ENCODE measurements around the gene MDM4.
A peak's percentile ranks its signal among the peaks of the same experiment; 100 is the strongest.
"Not testable (repeated sequence)": the region's sequence is repeated elsewhere in the genome, so short reads cannot be mapped to it uniquely, and the experiment has no call there.

Gene MDM4

GRCh38 chr1:204516180-204516879 is at the start of gene MDM4:
MDM4 (plus strand) TSS chr1:204516406; CDS start chr1:204525519, 9,113 bp downstream.
- DNase-seq, result peak; percentile 97

GRCh38 chr1:204466416-204467405 is 49.5 kb upstream of the MDM4 start:
- no peak for DNase-seq

- no peak for DNase-seq
These were observed 48.0 kb upstream of the MDM4 start for GRCh38 chr1:204468206-204468605.

GRCh38 chr1:204468766-204469302 is 47.4 kb upstream of the MDM4 start:
- no peak for DNase-seq

DNA sequence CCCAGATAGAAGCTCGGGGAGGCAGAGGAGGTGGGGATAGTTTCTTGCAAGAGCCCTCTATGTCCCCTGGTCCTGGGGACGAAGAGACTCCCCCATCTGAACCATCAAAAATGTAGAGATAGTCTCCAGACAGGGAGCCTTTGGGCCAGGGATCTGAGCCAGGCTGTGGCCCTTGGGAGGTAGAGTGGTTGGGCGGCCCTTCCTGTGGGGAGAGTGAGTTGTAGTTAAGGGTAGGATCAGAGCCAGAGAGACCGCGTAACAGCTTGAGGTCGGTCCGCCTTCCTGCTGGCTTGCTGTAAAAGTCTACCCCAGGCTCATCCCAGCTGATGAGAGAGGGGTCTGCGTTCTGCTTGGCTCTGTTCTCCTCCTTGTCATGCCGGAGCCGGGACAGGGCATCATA is 46.9 kb upstream of the MDM4 start:
- DNase-seq, result no peak

DNA sequence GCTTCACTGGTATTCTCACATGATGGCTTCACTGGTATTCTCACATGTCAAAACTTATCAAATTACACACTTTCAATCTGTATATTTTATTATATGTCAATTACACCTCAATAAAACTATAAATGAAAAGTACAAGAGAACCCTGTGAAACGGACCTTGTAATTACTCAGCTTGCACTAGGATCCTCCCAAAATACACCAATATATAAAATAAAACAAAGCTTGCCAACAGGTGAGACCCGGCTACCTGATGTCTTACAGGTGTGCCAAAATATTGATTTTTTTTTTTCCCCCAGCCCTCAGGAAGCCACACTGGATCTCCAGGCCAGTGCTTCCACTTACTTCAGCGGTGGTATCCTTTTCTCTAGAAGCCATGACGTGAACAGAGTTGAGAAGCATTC is 44.5 kb upstream of the MDM4 start:
- no peak for DNase-seq

GRCh38 chr1:204472660-204473059 is 43.5 kb upstream of the MDM4 start:
- no peak for DNase-seq

DNA sequence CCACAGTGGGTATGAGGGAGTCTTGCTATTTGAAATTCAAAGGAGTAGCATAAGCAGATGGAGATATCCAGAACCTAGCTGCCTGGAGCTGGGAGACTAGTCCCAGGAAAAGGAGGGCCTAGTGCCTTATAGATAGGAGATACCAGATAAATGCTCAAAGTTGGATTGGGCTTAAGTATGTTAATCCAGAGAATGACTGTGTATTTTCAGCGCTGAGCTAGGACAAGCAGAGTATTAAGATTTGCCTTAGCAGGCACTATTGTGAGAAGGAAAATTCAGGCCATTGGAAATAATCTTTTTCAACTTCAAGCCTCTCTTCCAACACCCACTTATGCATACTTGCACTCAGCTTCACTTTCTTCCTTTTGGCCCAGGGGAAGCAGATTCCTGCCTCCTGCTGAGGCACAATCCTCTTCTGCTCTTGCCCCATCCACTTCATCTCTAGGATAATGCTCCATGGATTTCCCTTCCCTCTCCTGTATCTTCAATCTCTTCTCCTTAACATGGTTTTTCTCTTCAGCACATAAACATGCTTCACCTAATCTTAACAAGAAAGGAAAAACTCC is 42.7 kb upstream of the MDM4 start:
- DNase-seq, result no peak

GRCh38 chr1:204475656-204476432 is 40.4 kb upstream of the MDM4 start:
- DNase-seq, result no peak

GRCh38 chr1:204476563-204476962 is 39.6 kb upstream of the MDM4 start:
- DNase-seq, result no peak

DNA sequence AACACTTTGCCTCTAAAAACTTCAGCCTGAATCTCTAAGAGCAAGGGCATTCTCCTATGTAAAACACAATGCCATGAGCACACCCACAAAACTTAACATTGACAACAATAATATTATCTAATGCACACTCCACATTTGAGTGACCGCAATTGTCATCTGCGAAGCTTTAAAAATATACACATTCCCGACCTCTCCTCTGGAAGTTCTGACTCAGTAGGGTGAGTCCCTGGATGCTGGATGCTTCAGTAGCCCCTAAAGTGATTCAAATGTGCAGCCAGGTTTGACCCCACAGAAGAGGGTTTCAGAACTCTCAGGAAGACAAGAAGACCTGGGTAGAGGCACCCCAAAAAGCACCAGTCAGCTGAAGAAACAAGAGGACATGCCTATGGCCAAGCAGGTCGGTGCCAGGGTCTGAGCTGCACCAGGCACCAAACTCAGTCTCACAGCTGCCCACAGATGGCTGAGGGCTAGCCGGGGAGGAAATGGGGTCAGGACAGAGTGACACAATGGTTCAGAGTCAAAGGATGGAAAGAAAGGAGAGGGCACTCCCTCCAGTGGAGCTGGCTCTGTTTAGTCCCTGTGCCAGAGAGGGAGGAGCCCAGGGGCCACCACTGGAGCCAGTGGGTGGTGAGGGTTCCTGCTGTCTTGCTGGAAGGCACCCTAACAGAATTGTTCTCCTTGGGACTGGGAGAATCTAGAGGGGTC is 39.0 kb upstream of the MDM4 start:
- no peak for DNase-seq

- DNase-seq, result no peak
These were observed 37.9 kb upstream of the MDM4 start for GRCh38 chr1:204478172-204478899.

DNA sequence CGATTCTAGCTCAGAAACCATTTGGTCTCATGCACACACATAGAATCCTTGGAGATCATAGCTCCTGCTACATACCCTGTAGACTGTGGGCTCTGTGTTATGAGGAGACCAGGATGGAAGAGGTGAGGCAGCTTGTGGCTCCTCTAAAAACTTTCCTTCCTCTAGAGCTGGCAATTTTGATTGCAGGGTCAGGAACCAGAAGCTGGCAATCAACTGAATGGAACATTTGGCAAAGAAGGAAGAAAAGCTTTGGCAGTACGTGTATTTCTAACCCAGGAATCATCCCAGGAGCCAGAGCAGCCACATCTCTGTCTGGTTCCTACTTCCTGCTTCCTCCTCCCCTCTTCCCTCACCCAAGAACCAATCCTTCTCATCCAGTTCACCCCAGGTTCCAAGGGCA is 37.3 kb upstream of the MDM4 start:
- no peak for DNase-seq

GRCh38 chr1:204479387-204480136 is 36.6 kb upstream of the MDM4 start:
- DNase-seq, result no peak

DNA sequence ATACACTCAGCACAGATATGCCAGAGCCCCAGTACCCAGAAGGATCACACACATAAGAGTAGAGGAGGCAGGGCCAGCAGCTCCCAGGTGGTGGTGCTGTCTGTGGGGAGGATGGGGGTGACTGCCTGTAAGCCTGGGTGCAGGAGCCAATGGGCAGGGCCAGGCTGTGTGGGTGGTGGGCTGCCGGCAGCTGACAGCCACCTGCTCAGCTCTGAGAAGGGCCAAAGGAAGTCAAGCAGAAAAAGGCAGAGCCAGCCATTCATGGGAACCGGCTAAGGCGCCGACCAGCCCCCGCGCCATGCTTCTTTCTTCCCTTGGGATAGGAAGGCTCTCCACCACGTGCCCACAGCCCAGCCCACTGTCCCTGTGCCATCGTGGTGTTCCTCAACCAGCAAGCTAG is 35.7 kb upstream of the MDM4 start:
- no peak for DNase-seq

DNA sequence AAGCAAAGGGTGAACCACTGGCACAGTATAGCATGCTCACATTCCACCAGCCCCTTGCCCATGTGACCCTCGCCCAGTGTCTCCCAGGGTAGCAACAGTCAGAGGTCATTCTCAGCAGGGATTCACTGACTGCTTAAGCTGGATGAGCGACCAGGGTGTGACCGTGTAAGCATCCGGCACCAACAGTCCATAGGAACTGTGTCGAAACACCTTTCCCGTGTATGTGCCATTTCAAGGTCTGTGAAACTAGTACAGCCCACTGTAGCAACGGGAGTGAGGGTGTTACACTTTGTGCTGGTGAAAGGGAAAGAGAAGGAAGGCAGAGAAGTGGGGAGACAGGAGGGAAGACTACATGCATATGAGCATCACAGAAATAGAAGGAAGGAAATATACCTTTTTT is 32.4 kb upstream of the MDM4 start:
- no peak for DNase-seq

GRCh38 chr1:204486513-204487255 is 29.5 kb upstream of the MDM4 start:
- DNase-seq, result not testable (repeated sequence)

- DNase-seq, result no peak
These were observed 29.0 kb upstream of the MDM4 start for GRCh38 chr1:204487256-204487615.

DNA sequence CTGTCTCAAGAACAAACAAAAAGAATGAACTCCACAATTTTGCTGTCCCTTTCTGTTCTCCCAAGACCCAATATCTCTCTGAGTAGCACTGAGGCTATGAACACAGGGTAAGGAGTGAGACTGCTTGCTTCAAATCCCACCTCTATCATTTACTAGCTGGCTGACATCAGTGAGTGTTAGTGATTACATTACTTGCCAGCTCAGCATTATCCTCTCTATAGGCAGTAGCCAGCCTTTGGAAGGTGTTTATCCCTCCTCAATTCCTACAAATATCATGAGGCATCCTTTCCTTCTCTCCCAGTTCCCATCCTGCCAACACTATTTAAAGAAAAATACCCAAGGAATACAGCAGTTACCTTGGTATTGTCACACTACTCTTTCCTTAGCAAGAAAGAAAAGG is 24.6 kb upstream of the MDM4 start:
- no peak for DNase-seq

All from SIG-M5 (cell line).